ENCODE data around the gene LTK.

Gene LTK

GRCh38 chr15:41511331-41511898 lies 2.2 kb downstream of the LTK start:
- DNase-seq (ENCODE audit: low read depth in 1 of 2, low spot score in 1 of 2), result no peak
- no peak for TF ChIP-seq GABPA (IDR thresholded peaks at IDR 0.05; ENCODE audit: low read depth)
- TF ChIP-seq SPI1 (IDR thresholded peaks at IDR 0.05; ENCODE audit: borderline replicate concordance, low read depth), result no peak
- TF ChIP-seq, protein P1, sequence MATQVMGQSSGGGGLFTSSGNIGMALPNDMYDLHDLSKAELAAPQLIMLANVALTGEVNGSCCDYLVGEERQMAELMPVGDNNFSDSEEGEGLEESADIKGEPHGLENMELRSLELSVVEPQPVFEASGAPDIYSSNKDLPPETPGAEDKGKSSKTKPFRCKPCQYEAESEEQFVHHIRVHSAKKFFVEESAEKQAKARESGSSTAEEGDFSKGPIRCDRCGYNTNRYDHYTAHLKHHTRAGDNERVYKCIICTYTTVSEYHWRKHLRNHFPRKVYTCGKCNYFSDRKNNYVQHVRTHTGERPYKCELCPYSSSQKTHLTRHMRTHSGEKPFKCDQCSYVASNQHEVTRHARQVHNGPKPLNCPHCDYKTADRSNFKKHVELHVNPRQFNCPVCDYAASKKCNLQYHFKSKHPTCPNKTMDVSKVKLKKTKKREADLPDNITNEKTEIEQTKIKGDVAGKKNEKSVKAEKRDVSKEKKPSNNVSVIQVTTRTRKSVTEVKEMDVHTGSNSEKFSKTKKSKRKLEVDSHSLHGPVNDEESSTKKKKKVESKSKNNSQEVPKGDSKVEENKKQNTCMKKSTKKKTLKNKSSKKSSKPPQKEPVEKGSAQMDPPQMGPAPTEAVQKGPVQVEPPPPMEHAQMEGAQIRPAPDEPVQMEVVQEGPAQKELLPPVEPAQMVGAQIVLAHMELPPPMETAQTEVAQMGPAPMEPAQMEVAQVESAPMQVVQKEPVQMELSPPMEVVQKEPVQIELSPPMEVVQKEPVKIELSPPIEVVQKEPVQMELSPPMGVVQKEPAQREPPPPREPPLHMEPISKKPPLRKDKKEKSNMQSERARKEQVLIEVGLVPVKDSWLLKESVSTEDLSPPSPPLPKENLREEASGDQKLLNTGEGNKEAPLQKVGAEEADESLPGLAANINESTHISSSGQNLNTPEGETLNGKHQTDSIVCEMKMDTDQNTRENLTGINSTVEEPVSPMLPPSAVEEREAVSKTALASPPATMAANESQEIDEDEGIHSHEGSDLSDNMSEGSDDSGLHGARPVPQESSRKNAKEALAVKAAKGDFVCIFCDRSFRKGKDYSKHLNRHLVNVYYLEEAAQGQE (IDR thresholded peaks at IDR 0.05; ENCODE audit: insufficient replicate concordance, low read depth), result no peak
- TF ChIP-seq, protein P2, sequence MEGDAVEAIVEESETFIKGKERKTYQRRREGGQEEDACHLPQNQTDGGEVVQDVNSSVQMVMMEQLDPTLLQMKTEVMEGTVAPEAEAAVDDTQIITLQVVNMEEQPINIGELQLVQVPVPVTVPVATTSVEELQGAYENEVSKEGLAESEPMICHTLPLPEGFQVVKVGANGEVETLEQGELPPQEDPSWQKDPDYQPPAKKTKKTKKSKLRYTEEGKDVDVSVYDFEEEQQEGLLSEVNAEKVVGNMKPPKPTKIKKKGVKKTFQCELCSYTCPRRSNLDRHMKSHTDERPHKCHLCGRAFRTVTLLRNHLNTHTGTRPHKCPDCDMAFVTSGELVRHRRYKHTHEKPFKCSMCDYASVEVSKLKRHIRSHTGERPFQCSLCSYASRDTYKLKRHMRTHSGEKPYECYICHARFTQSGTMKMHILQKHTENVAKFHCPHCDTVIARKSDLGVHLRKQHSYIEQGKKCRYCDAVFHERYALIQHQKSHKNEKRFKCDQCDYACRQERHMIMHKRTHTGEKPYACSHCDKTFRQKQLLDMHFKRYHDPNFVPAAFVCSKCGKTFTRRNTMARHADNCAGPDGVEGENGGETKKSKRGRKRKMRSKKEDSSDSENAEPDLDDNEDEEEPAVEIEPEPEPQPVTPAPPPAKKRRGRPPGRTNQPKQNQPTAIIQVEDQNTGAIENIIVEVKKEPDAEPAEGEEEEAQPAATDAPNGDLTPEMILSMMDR (IDR thresholded peaks at IDR 0.05; ENCODE audit: insufficient read depth, low read length), result no peak
- TF ChIP-seq POLR2AphosphoS5 (IDR thresholded peaks at IDR 0.05; ENCODE audit: low read depth), result no peak
- Histone ChIP-seq H3K27ac (replicated peaks) (no peak overlapping the region), H3K27me3 (ENCODE audit: insufficient read depth, poor library complexity, severe bottlenecking) (peaks cover 16% of the 10 kb centered on the region), H3K4me3 (replicated peaks; ENCODE audit: insufficient read depth, low read length) (no peak overlapping the region)

DNA sequence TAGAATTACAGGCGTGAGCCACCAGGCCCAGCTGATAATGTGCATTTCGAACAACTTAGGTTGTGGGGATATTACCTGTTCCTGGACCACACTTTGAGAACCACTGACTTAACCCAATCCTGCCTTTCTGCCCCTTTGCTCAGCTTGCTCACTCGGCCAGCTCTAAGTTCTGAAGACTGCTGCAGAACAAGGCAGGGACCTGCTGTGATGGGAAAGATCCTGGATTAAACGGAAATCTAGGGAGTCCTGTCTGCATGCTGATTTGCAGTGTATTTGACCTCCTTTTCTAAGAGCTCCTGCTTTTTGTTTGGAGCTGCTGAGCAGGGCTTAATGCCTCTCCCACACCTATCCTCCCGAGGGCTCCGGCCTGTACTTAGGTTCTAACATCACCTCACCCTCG lies 2.9 kb downstream of the LTK start:
- no peak for DNase-seq (ENCODE audit: low read depth in 1 of 2, low spot score in 1 of 2)
- Histone ChIP-seq H3K27ac (replicated peaks) (no peak overlapping the region), H3K27me3 (ENCODE audit: insufficient read depth, poor library complexity, severe bottlenecking) (peaks cover 16% of the 10 kb centered on the region), H3K4me3 (replicated peaks; ENCODE audit: insufficient read depth, low read length) (no peak overlapping the region)
- TF ChIP-seq, protein P1 (IDR thresholded peaks at IDR 0.05; ENCODE audit: insufficient replicate concordance, low read depth), result no peak
- TF ChIP-seq GABPA (IDR thresholded peaks at IDR 0.05; ENCODE audit: low read depth) (no peak), POLR2AphosphoS5 (IDR thresholded peaks at IDR 0.05; ENCODE audit: low read depth) (no peak), SPI1 (IDR thresholded peaks at IDR 0.05; ENCODE audit: borderline replicate concordance, low read depth) (no peak)
- TF ChIP-seq, protein P2 (IDR thresholded peaks at IDR 0.05; ENCODE audit: insufficient read depth, low read length), result no peak

GRCh38 chr15:41507820-41508290 lies 5.8 kb downstream of the LTK start:
- Histone ChIP-seq H3K27me3 (ENCODE audit: insufficient read depth, poor library complexity, severe bottlenecking) (peaks cover 14% of the 10 kb centered on the region), H3K4me3 (replicated peaks; ENCODE audit: insufficient read depth, low read length) (no peak overlapping the region), H3K27ac (replicated peaks) (no peak overlapping the region)
- TF ChIP-seq, protein P2 (IDR thresholded peaks at IDR 0.05; ENCODE audit: insufficient read depth, low read length), result no peak
- TF ChIP-seq SPI1 (IDR thresholded peaks at IDR 0.05; ENCODE audit: borderline replicate concordance, low read depth), result no peak
- no peak for TF ChIP-seq GABPA (IDR thresholded peaks at IDR 0.05; ENCODE audit: low read depth)
- no peak for TF ChIP-seq POLR2AphosphoS5 (IDR thresholded peaks at IDR 0.05; ENCODE audit: low read depth)
- TF ChIP-seq, protein P1 (IDR thresholded peaks at IDR 0.05; ENCODE audit: insufficient replicate concordance, low read depth), result no peak
- no peak for DNase-seq (ENCODE audit: low read depth in 1 of 2, low spot score in 1 of 2)
